Fibroblast of the aortic adventitia (primary cell): ENCODE measurements around the gene TSR3. TPM values are rescaled to one million over a fixed set of nuclear protein-coding genes. Genes with fewer than 3 reads are reported as not detected.

ENCODE experiments used
- DNase-seq: peaks from one replicate; pipeline ENCODE4 v3.0.0-alpha.2; 2010; ENCODE audit warnings: low read depth
- H3K4me3 ChIP-seq: 2 replicates; pipeline ENCODE4 v1.5.1; 2011; ENCODE audit warnings: low read depth, mild to moderate bottlenecking, control low read depth, low read length, moderate library complexity
- CTCF ChIP-seq: IDR thresholded peaks from 2 replicates; pipeline ENCODE4 v1.5.1; 2011; ENCODE audit warnings: mild to moderate bottlenecking, low read length, control low read depth, inconsistent platforms; ENCODE audit not compliant: insufficient read depth
- total RNA-seq: library from RNA; depleted of rRNA; stranded (reverse); fragments of >200 nt; gene quantifications from 2 replicates; pipeline ENCODE4 v1.2.3, GENCODE V29; 2012; ENCODE audit warnings: low replicate concordance

Gene TSR3
- total RNA-seq, 1 donor, result 49.3 TPM

GRCh38 chr16:1346422-1347285 is 5.0 kb downstream of the TSR3 start:
- H3K4me3 ChIP-seq, result no peak overlapping the region
- TF ChIP-seq CTCF, result peak; percentile 5
- no peak for DNase-seq

- no peak for DNase-seq
- H3K4me3 ChIP-seq, result no peak overlapping the region
- no peak for TF ChIP-seq CTCF
These were observed 5.8 kb downstream of the TSR3 start for GRCh38 chr16:1345651-1346421.

GRCh38 chr16:1345087-1345486 is 6.6 kb downstream of the TSR3 start:
- TF ChIP-seq CTCF, result no peak
- no peak overlapping the region for H3K4me3 ChIP-seq
- DNase-seq, result no peak

- no peak for TF ChIP-seq CTCF
- no peak for DNase-seq
- H3K4me3 ChIP-seq, result no peak overlapping the region
These were observed 7.2 kb downstream of the TSR3 start for GRCh38 chr16:1344499-1344898.

- TF ChIP-seq CTCF, result no peak
- no peak overlapping the region for H3K4me3 ChIP-seq
- DNase-seq, result no peak
These were observed 8.0 kb downstream of the TSR3 start for GRCh38 chr16:1343428-1344242.
